Neural crest cell (in vitro differentiated cells): ENCODE data around the gene GPR157. TPM values are rescaled to one million over a fixed set of nuclear protein-coding genes. Genes with fewer than 3 reads are reported as not detected.

Experiments used
- DNase-seq: peaks from one replicate; pipeline ENCODE4 v3.0.0; 2021; ENCODE audit warnings: low read depth, mixed read lengths, low spot score
- H3K27ac Mint-ChIP-seq: one replicate; pipeline ENCODE4 v1.8.0; 2021; ENCODE audit warnings: mild to moderate bottlenecking, mixed read lengths; ENCODE audit not compliant: unreplicated experiment
- H3K27me3 Mint-ChIP-seq: 2 replicates; pipeline ENCODE4 v1.8.0; 2021; ENCODE audit warnings: low read depth, mild to moderate bottlenecking, mixed read lengths
- H3K36me3 Mint-ChIP-seq: 2 replicates; pipeline ENCODE4 v1.8.0; 2021; ENCODE audit warnings: low read depth, mild to moderate bottlenecking, mixed read lengths
- H3K4me1 Mint-ChIP-seq: 2 replicates; pipeline ENCODE4 v1.8.0; 2021; ENCODE audit warnings: mixed read lengths
- H3K4me3 Mint-ChIP-seq: one replicate; pipeline ENCODE4 v1.8.0; 2021; ENCODE audit warnings: mild to moderate bottlenecking, mixed read lengths
- H3K9me3 Mint-ChIP-seq: 2 replicates; pipeline ENCODE4 v1.8.0; 2021; ENCODE audit warnings: mixed read lengths
- total RNA-seq: library from RNA; stranded (reverse); gene quantifications from 2 replicates; pipeline ENCODE4 v1.2.1, GENCODE V29; 2021
- TF ChIP-seq, protein P1 (sequence below): fragments of 200-600 bp; sonication (generic); conservative IDR thresholded peaks from 2 replicates; pipeline ENCODE4 v1.5.0; 2021; ENCODE audit warnings: antibody characterized with exemption, mild to moderate bottlenecking

The GPR157 gene
- total RNA-seq, 1 donor from 2014 or later: 1.9 TPM

GRCh38 chr1:9135073-9135836, 6.4 kb upstream of the GPR157 start:
- Mint-ChIP-seq H3K27me3 (peaks cover 36% of the 10 kb centered on the region), H3K36me3 (no peaks in the 10 kb centered on the region), H3K9me3 (peaks cover under 1% of the 10 kb centered on the region), H3K27ac (peak overlapping the region; percentile 35), H3K4me3 (no peak overlapping the region), H3K4me1 (no peaks in the 10 kb centered on the region)
- TF ChIP-seq, protein P1, sequence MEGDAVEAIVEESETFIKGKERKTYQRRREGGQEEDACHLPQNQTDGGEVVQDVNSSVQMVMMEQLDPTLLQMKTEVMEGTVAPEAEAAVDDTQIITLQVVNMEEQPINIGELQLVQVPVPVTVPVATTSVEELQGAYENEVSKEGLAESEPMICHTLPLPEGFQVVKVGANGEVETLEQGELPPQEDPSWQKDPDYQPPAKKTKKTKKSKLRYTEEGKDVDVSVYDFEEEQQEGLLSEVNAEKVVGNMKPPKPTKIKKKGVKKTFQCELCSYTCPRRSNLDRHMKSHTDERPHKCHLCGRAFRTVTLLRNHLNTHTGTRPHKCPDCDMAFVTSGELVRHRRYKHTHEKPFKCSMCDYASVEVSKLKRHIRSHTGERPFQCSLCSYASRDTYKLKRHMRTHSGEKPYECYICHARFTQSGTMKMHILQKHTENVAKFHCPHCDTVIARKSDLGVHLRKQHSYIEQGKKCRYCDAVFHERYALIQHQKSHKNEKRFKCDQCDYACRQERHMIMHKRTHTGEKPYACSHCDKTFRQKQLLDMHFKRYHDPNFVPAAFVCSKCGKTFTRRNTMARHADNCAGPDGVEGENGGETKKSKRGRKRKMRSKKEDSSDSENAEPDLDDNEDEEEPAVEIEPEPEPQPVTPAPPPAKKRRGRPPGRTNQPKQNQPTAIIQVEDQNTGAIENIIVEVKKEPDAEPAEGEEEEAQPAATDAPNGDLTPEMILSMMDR: no peak
- DNase-seq: no peak

DNA sequence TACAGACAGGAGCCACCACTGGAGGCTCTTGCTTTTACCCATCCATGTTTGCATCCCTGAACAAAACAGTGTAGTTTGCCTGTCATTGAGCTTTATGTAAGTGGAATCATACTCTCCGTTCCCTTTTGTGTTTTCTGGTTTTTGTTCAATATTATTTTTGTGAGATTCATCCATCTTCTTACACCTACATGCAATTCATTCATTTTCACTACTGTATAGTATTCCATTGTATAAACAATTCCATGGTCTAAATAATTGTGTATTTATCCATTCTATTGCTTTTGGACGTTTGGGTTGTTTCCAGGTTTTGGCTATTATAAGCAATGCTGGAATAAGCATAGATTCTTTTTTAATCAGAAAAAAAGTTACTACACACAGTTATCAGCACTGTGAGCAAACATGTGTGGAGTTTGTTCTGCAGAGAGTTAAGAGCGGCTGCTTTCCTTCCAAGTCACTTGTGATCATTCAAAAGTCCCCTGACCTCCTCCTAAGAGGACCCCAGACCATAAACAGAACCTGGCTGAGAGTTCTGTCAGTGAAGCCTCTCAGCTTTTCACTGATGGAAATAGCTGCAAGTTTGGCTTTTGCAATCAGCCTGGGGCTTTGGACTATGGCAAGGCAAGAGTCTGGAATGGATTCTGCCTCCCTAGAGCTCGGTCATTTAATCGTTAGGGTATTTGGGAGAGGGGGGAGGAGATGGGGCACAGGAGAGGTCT, 5.1 kb upstream of the GPR157 start:
- TF ChIP-seq, protein P1: no peak
- peaks cover 44% of the 10 kb centered on the region for H3K27me3 Mint-ChIP-seq
- no peak for DNase-seq
- peaks cover 2% of the 10 kb centered on the region for H3K9me3 Mint-ChIP-seq
- no peak overlapping the region for H3K4me3 Mint-ChIP-seq
- H3K27ac Mint-ChIP-seq: no peak overlapping the region
- no peaks in the 10 kb centered on the region for H3K4me1 Mint-ChIP-seq
- no peaks in the 10 kb centered on the region for H3K36me3 Mint-ChIP-seq

- H3K36me3 Mint-ChIP-seq: no peaks in the 10 kb centered on the region
- H3K4me1 Mint-ChIP-seq: peaks cover 9% of the 10 kb centered on the region
- peaks cover 66% of the 10 kb centered on the region for H3K27me3 Mint-ChIP-seq
- peak overlapping the region; percentile 52 for H3K4me3 Mint-ChIP-seq
- H3K9me3 Mint-ChIP-seq: peaks cover 4% of the 10 kb centered on the region
- no peak overlapping the region for H3K27ac Mint-ChIP-seq
- TF ChIP-seq, protein P1: no peak
- DNase-seq: peak; percentile 50
Measured at GRCh38 chr1:9129266-9130041, 552 bp upstream of the GPR157 start.

GRCh38 chr1:9128166-9128519, 759 bp downstream of the GPR157 start:
- Mint-ChIP-seq H3K36me3 (no peaks in the 10 kb centered on the region), H3K4me3 (peak overlapping the region; percentile 75), H3K27me3 (peaks cover 65% of the 10 kb centered on the region), H3K27ac (no peak overlapping the region), H3K9me3 (peaks cover 4% of the 10 kb centered on the region), H3K4me1 (peaks cover 9% of the 10 kb centered on the region)
- no peak for DNase-seq
- TF ChIP-seq, protein P1: no peak

DNA sequence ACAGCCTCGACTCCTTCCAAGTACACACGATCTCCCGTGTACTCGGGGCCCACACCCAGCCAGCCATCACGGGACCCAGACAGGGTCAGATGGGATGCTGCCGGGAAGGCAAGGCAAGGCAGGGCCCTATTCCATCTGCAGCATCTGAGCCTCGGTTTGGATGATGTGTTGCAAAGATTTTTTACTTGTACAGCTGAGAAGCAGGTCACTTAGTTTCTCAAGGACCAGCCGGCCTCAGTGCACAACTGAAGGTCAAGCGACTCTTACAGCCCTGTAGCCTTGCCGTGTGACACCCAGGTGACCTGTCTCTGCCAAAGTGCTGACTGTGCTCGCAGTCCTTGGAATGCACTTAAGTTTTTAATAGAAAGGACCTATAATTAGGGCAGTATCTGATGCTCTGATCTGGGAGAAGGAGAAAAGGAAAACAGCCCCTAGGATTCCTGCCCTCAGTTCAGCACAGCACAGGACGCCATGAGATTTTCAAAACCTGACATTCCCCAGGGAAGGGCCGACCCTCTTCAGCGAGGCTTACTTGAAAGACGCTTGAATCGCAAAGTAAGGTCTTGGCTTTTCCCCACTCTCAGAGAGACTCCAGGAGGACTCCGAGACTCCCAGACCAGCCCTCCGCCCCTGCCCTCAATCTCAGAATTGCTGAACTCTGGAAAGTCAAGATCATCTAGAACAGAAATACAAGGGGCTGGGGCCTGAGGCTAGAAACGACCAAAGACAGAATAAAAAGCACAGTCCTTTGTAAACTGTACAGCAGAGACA, 1.3 kb downstream of the GPR157 start:
- no peak overlapping the region for H3K27ac Mint-ChIP-seq
- H3K4me3 Mint-ChIP-seq: peak overlapping the region; percentile 75
- peaks cover 10% of the 10 kb centered on the region for H3K4me1 Mint-ChIP-seq
- peaks cover 59% of the 10 kb centered on the region for H3K27me3 Mint-ChIP-seq
- no peaks in the 10 kb centered on the region for H3K36me3 Mint-ChIP-seq
- no peak for DNase-seq
- peaks cover 4% of the 10 kb centered on the region for H3K9me3 Mint-ChIP-seq
- TF ChIP-seq, protein P1: no peak
